Ovary (tissue), 9 donors: ENCODE results near the gene TRANK1. TPM values are rescaled to one million over a fixed set of nuclear protein-coding genes. Genes with fewer than 3 reads are reported as not detected.
"Not testable (repeated sequence)": the region's sequence is repeated elsewhere in the genome, so short reads cannot be mapped to it uniquely, and the experiment has no call there.

ENCODE experiments used
- DNase-seq, 5 donors: peaks; one replicate each; pipeline ENCODE4 v3.0.0-alpha.2; 2019 to 2020
- H3K27ac ChIP-seq, 2 donors: fragments of 200-600 bp; one replicate each; pipeline versions ENCODE4 v1.5.1 to v1.8.0; 2019 to 2022
- H3K27me3 ChIP-seq: fragments of 200-600 bp; one replicate; pipeline ENCODE4 v1.8.0; 2022
- H3K36me3 ChIP-seq: fragments of 200-600 bp; sonication (generic); one replicate; pipeline ENCODE4 v1.5.1; 2019
- H3K4me1 ChIP-seq: one replicate; pipeline ENCODE4 v1.8.1; 2013; ENCODE audit warnings: mild to moderate bottlenecking, moderate library complexity; ENCODE audit not compliant: insufficient read depth
- H3K4me3 ChIP-seq: fragments of 200-600 bp; sonication (generic); one replicate; pipeline ENCODE4 v1.5.1; 2017
- H3K9me3 ChIP-seq, 2 donors: fragments of 200-600 bp in 1 of 2; sonication (generic) in 1 of 2; one replicate each; pipeline versions ENCODE4 v1.5.1 to v1.8.1; 2013 to 2019; ENCODE audit warnings: mild to moderate bottlenecking in 1 of 2, moderate library complexity in 1 of 2
- EP300 ChIP-seq: sonication (generic); formaldehyde crosslinking; IDR thresholded peaks from one replicate; pipeline ENCODE4 v1.6.1; 2017; ENCODE audit warnings: antibody characterized with exemption
- POLR2A ChIP-seq: fragments of 450-650 bp; IDR thresholded peaks from one replicate; pipeline ENCODE4 v1.6.1; 2017; ENCODE audit warnings: antibody characterized with exemption, mild to moderate bottlenecking, moderate library complexity
- WGBS, 3 donors: extraction: QIAGEN DNeasy Blood & Tissue Kit in 1 of 3; methylation state at CpG; one replicate each; pipeline versions ENCODE4 v1.1.5 to v1.1.7; 2013 to 2017; 5-methylcytosine and 5-hydroxymethylcytosine counted together
- intact Hi-C, 4 donors: fragments of 100-400 bp; cut with DNase I; formaldehyde crosslinking; loops; one replicate each; pipeline versions ENCODE4 v1.11.0 to v1.15.1; 2022 to 2023
- polyA plus RNA-seq, 2 donors: library from polyadenylated mRNA; stranded (reverse); fragments of 200-250 nt in 1 of 2; fragments of 350-450 nt in 1 of 2; fragmentation: Illumina TruSeq in 1 of 2; extraction: RNeasy Lipid Tissue Mini Kit (QIAGEN cat#74804) in 1 of 2; gene quantifications; one replicate each; pipeline ENCODE4 v1.2.3, GENCODE V29; 2013 to 2014
- total RNA-seq, 7 donors: library from RNA; depleted of rRNA in 2 of 7; stranded (reverse); fragments of >200 nt in 2 of 7; fragmentation: NEBNext Ultra II Directional in 3 of 7; extraction: Animal tissue kit (Norgen Biotek cat#: 25700) in 3 of 7; gene quantifications; one replicate each; pipeline versions ENCODE4 v1.1.0 to v1.2.4, GENCODE V29; 2016 to 2023
- TF ChIP-seq, protein P1 (sequence below), 3 donors: fragments of 450-650 bp in 2 of 3; fragments of 200-600 bp in 1 of 3; IDR thresholded peaks; one replicate each; pipeline versions ENCODE4 v1.5.1 to v1.8.0; 2016 to 2022; ENCODE audit warnings: antibody characterized with exemption in 3 of 3, mild to moderate bottlenecking in 1 of 3
- donor health status: DM: no; HTN: no; CAD: no; lungs with moderate emphysema.
- donor health status: DM: no; HTN: no; CAD: no.
- donor health status: Bipolar disorder and iron deficiency.
- donor health status: DM: yes; HTN: yes; CAD: no.
- donor health status: DM: no; HTN: no; CAD: no.
- donor health status: DM: yes; HTN: yes; CAD: no.

The TRANK1 gene
- total and polyA plus RNA-seq, 9 donors: 10.7 to 42.4 (median 24.6) TPM

DNA sequence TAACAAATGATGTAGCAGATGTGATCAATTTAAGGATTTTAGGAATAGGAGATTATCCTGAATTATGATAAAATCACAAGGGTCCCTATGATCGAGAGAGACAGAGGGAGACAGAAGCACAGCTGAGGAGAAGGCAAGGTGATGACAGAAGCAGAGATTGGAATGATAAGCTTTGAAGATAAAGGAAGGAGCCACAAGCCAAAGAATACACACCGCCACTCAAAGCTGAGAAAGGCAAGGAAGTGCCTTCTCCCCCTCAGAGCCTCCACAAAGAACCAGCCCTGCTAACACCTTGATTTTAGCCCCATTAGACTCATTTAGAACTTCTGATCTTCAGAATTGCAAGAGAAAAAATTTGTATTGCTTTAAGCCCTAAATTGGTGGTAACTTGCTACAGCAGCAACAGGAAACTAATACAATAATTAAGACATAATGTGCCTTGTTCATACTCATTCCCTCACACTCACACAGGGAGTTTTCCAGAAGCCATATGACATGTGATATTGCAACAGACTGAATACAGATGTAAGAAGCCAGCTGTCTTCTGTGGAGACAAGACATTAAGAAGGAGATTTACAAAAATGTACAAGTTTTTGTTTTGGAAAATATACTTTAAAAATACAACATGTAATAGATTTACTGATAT lies 38.2 kb downstream of the TRANK1 start:
- no peaks in the 10 kb centered on the region for H3K9me3 ChIP-seq
- no peaks in the 10 kb centered on the region for H3K36me3 ChIP-seq
- TF ChIP-seq, protein P1, sequence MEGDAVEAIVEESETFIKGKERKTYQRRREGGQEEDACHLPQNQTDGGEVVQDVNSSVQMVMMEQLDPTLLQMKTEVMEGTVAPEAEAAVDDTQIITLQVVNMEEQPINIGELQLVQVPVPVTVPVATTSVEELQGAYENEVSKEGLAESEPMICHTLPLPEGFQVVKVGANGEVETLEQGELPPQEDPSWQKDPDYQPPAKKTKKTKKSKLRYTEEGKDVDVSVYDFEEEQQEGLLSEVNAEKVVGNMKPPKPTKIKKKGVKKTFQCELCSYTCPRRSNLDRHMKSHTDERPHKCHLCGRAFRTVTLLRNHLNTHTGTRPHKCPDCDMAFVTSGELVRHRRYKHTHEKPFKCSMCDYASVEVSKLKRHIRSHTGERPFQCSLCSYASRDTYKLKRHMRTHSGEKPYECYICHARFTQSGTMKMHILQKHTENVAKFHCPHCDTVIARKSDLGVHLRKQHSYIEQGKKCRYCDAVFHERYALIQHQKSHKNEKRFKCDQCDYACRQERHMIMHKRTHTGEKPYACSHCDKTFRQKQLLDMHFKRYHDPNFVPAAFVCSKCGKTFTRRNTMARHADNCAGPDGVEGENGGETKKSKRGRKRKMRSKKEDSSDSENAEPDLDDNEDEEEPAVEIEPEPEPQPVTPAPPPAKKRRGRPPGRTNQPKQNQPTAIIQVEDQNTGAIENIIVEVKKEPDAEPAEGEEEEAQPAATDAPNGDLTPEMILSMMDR (IDR thresholded peaks at IDR 0.05): no peak
- no peak for TF ChIP-seq EP300
- TF ChIP-seq POLR2A: no peak
- intact Hi-C loops: no loop called here
- no peak for DNase-seq
- H3K27ac ChIP-seq: no peak overlapping the region
- H3K4me1 ChIP-seq: peaks cover 7% of the 10 kb centered on the region
- no peak overlapping the region for H3K4me3 ChIP-seq
- no peaks in the 10 kb centered on the region for H3K27me3 ChIP-seq
- WGBS, 3 donors: 90 to 94% (median 92%) methylated on average over 2 of the region's 2 CpGs

DNA sequence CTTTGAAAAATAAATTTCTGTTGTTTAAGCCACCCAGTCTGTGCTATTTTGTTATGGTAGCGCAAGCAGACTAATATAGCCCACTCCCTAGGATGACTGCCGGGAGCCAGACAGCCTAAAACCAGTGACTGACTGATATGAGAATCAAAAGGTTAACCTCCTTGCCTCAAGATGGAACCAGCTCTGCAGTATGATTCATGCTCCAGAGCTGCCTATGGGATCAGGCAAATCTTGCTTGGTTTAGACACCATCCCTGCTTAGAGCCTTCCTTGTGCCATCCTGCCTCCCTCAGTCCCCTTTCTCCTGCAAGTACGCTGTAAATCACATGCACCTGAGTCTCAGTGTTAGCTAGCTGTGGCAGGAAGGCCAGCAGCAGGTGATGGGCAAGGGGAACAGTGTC lies 39.3 kb downstream of the TRANK1 start:
- Histone ChIP-seq H3K36me3 (no peaks in the 10 kb centered on the region), H3K27ac (no peak overlapping the region), H3K4me1 (peaks cover 7% of the 10 kb centered on the region), H3K9me3 (no peaks in the 10 kb centered on the region), H3K4me3 (no peak overlapping the region), H3K27me3 (no peaks in the 10 kb centered on the region)
- 90 to 98% (median 90%) methylated on average over 3 of the region's 3 CpGs for WGBS, 3 donors
- TF ChIP-seq, protein P1 (IDR thresholded peaks at IDR 0.05): no peak
- TF ChIP-seq EP300: no peak
- no peak for TF ChIP-seq POLR2A
- intact Hi-C loops: no loop called here
- DNase-seq: no peak

DNA sequence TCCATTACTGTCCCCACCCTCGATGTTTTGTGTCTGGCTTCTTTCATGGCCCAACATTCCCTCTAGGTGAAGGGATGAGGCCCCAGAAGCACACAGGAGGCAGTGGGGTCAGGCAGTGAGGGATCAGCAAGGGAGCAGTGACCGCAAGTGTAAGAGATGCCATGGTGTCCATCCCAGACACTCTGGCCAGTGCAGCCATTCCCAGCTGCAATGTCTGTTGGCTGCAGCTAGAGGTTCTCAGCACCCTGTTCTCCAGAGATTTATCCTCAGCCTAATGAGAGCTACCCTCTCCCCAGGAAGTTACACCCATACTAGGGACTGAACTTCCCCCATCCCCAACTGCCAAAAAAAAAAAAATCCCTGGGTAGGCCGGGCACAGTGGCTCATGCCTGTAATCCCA lies 40.2 kb downstream of the TRANK1 start:
- Histone ChIP-seq H3K27ac (no peak overlapping the region), H3K27me3 (no peaks in the 10 kb centered on the region), H3K9me3 (no peaks in the 10 kb centered on the region), H3K4me1 (peaks cover 7% of the 10 kb centered on the region), H3K4me3 (no peak overlapping the region), H3K36me3 (no peaks in the 10 kb centered on the region)
- TF ChIP-seq, protein P1 (IDR thresholded peaks at IDR 0.05): peak in 1 of 3 donors; percentile 9
- TF ChIP-seq EP300 (no peak), POLR2A (no peak)
- 67 to 75% (median 72%) methylated on average over 3 of the region's 3 CpGs for WGBS, 3 donors
- intact Hi-C loops: no loop called here
- DNase-seq: no peak

DNA sequence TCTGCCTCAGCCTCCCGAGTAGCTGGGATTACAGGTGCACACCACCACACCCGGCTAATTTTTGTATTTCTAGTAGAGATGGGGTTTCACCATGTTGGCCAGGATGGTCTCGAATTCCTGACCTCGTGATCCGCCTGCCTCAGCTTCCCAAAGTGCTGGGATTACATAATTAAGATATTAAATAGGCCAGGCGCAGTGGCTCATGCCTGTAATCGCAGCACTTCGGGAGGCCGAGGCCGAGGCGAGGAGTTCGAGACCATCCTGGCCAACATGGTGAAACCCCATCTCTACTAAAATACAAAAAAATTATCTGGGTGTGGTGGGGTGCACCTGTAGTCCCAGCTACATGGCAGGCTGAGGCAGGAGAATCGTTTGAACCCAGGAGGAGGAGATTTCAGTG lies 40.8 kb downstream of the TRANK1 start:
- WGBS, 3 donors: 91 to 96% (median 96%) methylated on average over 13 of the region's 13 CpGs
- intact Hi-C loops, H3K27me3 ChIP-seq, H3K4me3 ChIP-seq, H3K36me3 ChIP-seq, H3K9me3 ChIP-seq, H3K27ac ChIP-seq, DNase-seq, H3K4me1 ChIP-seq: not testable (repeated sequence)

DNA sequence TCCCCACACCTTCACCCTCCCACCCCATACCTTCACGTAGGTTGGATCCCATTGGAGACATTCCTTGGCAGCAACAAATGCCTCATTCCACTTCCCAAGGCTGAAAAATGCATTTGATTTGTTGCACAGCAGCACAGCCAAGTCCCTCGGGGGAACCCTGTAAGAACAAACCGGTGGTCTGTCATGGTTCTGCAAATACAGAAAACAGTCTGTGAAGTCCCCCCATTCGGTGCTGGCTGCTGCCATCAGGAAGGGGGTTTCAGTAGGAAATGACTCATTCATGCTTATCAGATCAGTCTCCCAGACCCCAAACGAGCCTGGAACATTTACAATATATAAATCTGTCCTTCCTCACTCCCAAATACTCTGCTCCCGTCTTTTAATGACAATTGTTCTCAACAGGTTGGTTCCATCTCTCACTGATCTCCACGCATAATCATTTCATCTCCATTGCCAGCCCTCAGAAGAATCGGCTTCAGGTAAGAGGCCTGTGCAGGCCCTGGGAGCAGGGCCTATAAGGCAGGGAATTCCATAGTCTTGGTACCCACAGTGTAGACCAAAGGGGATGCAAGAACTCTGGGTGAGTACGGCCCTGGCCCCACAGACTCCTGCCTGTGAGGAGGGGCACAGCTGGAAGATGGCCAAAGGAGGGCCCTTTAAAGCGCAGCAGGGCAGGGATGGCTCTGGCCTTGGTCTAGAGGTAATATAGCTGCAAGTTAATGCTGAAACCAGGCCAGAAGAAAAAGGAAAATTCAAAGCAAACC lies 41.6 kb downstream of the TRANK1 start:
- intact Hi-C loops: no loop called here
- H3K4me1 ChIP-seq: peaks cover 4% of the 10 kb centered on the region
- no peaks in the 10 kb centered on the region for H3K27me3 ChIP-seq
- H3K36me3 ChIP-seq: no peaks in the 10 kb centered on the region
- 62 to 67% (median 66%) methylated on average over 10 of the region's 10 CpGs for WGBS, 3 donors
- TF ChIP-seq EP300: no peak
- TF ChIP-seq POLR2A: no peak
- TF ChIP-seq, protein P1 (IDR thresholded peaks at IDR 0.05): no peak
- H3K9me3 ChIP-seq: no peaks in the 10 kb centered on the region
- H3K27ac ChIP-seq: no peak overlapping the region
- no peak for DNase-seq
- H3K4me3 ChIP-seq: no peak overlapping the region
